HL-60/S4 treated with retinoic acid at 250 ng/mL for 4 days and 3 days (cell line): ENCODE data around the gene NELFB.

Experiments
- in situ Hi-C: fragments of 300-500 bp; cut with MboI; formaldehyde crosslinking; loops from 2 replicates; pipeline ENCODE4 v1.7.0; 2022; ENCODE audit warnings: low sequenced_read_pairs

Gene NELFB

DNA sequence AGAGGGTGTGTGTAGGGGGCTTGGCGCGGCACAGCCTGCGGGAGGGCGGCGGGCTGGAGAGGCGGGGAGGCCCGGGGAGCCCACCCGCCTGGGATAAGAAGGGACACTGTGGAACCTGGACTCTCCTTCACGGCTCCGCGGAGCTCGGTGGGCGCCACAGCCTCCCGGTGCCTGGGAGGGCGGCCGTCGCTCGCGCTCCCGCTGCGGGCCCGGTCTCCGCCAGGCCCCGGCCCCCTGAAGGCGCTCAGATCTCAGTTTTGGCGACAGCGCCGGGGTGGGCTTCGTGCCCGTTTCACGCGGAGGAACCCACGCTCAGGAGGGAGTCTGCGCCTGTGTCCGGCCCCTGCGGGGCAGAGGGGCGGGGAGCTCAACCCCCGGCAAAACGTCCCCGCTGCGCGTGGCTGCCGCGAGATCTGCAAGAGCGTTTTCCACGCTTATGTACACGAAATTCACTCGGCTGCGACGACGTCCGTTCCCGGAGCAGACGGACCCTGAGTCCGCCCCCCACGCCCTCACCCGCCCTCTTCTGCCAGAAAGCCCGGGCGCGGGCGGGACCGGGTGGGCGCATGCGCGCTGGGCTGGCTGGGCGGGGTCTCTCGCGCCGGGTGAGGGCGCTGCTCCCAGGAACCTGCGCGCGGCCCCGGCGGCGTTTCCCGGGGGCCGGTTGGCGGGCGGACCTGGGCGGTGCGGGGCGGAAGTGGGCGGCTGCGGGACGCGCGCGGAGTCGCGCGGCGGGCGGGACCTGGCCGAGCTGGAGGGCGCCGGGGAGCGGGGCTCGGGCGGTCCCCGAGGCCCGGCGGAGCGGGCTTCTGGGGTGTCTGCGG, at the start of gene NELFB:
TSS of gene NELFB (plus strand) at position 704 of the 824 bp plus-strand sequence.
- in situ Hi-C loops: no loop called here

DNA sequence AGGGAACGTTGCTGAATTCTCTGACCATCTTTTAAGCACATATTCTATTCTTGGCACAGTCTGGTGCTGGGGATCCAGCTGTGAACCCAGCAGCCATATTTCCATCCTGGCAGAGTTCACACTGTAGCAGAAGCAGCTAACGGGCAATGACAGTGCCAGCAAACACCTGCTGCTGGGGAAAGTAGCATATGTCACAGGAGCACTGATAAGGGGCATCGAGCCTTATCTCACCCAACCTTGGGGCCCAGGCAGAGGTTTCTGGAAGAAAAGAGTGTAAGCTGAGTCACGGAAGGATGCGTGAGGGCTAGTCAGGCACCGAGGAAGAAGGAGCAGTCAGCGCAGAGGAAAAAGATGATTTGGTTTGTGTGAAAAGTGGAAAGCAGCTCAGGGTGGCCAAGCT, 48.5 kb upstream of the NELFB start:
- in situ Hi-C loops: no loop called here

DNA sequence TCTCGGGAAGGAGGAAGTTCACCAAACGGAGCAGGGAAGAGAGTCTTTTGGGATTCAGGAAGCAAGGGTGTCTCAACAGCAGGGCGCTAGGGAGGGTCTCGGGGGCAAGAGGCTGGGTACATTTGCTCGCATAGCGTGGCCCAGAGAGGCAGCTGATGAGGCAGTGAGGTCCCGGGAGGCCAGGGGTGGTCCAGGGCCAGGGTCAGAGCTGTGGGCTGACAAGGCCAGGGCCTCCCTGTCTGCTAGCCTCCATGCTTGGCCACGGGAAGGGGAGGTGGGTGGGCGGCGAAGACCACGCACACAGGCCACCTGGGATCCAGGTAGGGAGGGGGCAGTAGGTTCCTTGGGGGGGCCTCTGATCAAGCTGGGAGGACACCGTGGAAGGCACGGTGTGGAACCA, 43.6 kb upstream of the NELFB start:
- in situ Hi-C loops: no loop called here

DNA sequence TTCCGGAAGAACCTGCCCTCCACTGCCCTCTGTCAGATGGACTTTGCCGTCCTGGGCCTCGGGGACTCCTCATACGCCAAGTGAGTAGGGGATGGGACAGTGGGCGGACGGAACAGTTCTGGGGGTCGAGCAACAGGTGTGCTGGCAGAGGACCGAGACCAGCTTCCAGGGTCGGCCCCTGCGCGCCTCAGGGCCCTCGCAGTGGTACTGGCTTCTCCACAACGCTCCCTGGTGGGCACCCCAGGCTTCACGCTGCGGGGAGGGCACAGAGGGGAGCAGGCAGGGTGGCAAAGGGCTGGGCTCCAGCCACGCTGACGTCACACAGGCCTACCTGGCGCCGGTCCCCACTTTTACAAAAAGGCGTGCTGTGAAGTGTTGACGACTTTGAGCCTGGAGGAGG, 42.6 kb upstream of the NELFB start:
- in situ Hi-C loops: no loop called here

DNA sequence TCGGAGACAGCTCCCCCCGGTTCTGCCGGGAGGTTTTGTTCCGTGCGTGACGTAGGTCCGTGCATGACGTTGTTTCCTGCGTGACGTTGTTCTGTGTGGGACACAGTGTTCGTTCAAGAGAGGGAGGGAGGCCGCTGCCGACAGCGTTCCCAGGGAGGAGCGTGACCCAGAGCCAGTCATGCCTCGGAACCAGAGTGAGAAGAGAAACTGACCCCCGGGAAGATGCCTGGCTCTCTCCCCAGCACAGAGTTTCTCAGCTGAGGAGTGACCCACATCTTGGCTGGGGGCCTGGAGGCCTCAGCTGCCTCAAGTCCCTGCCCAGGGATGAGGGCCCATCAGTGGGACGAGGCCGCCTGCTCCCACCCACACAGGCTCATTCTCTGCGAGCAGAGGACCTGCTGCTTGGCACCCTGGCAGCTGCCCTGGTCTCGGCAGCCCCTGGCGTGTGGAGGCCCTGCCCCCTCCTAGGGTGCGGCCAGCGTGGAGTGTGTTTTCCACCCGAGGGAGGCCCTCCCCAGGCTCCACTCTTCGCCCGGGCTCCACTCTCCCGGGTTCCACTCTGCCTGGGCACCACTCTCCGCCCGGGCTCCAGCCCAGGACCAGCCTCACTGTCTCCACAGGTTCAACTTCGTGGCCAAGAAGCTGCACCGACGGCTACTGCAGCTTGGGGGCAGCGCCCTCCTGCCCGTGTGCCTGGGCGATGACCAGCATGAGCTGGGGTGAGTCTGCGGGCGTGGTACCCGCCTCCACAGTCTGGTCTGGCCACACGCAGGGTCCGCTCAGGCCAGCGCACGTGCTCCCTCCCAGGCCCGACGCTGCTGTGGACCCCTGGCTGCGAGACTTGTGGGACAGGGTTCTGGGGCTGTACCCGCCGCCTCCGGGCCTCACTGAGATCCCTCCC, 41.7 kb upstream of the NELFB start:
- in situ Hi-C loops: no loop called here

DNA sequence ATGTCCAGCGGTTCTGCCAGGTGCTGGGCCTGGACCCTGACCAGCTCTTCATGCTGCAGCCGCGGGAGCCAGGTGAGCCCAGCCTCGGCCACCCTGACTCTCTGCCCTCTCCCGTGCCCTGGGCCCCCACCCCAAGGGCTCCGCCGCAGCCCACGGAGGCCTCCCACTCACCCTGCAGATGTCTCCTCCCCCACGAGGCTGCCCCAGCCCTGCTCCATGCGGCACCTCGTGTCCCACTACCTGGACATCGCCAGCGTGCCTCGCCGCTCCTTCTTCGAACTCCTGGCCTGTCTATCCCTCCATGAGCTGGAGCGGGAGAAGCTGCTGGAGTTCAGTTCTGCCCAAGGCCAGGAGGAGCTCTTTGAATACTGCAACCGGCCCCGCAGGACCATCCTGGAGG, 40.5 kb upstream of the NELFB start:
- in situ Hi-C loops: no loop called here

DNA sequence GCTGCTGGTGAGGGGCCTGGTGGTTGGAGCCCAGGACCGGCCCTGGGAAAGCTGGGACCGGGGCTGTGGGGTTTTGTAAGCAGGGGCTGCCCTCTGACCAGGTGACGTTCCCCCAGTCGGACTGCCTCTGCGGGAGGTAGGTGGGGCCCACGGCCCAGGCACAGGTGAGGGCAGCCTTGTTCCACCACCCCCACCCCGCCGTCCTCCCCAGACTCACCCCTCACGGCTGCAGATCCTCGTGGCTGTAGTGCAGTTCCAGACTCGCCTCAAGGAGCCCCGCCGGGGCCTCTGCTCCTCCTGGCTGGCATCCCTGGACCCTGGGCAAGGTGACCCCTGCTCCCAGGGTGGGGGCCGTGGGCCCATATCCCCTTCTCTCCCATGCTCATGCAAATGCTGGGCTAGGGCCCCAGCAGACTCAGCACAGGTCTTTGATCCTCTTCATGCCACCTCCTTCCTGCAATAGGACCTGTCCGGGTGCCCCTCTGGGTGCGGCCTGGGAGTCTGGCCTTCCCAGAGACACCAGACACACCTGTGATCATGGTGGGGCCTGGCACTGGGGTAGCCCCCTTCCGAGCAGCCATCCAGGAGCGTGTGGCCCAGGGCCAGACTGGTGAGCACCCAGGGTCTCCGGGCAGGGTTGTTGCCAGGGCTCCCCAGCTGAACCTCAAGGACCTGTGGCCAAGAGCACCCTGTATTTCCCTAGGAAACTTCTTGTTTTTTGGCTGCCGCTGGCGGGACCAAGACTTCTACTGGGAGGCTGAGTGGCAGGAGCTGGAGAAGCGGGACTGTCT, 39.7 kb upstream of the NELFB start:
- in situ Hi-C loops: no loop called here

DNA sequence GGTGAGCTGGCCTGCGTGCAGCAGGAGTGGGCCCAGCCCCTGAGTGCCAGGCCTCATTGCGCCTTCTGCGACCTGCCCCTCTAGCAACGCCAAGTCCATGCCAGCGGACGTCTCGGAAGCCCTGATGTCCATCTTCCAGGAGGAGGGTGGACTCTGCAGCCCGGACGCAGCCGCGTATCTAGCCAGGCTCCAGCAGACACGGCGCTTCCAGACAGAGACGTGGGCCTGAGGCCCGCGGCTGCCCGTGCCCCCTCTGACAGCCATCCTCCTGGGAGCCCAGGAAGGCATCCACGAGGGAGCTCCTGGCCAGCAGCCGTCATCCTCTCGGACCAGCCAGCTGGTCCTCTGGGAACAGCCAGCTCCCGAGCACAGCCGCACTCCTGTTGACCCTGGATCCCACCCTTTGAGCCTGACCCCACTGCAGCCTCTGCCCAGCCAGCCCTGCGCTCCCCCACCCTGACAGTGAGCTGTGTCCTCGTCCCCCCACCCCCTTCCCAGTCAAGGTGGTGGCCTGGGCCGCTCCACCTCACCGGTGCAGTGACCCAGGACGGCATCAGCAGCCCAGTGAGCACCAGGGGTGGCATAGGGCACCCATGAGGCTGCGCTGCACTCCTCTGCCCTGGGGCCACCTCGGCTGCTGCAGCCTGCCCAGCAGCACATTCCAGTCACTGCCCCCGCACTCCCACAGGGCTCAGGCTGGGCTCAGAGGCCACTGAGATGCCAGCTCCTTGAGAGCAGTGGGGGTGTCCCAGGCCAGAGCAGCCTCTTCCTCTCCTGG, 38.8 kb upstream of the NELFB start:
- in situ Hi-C loops: no loop called here

DNA sequence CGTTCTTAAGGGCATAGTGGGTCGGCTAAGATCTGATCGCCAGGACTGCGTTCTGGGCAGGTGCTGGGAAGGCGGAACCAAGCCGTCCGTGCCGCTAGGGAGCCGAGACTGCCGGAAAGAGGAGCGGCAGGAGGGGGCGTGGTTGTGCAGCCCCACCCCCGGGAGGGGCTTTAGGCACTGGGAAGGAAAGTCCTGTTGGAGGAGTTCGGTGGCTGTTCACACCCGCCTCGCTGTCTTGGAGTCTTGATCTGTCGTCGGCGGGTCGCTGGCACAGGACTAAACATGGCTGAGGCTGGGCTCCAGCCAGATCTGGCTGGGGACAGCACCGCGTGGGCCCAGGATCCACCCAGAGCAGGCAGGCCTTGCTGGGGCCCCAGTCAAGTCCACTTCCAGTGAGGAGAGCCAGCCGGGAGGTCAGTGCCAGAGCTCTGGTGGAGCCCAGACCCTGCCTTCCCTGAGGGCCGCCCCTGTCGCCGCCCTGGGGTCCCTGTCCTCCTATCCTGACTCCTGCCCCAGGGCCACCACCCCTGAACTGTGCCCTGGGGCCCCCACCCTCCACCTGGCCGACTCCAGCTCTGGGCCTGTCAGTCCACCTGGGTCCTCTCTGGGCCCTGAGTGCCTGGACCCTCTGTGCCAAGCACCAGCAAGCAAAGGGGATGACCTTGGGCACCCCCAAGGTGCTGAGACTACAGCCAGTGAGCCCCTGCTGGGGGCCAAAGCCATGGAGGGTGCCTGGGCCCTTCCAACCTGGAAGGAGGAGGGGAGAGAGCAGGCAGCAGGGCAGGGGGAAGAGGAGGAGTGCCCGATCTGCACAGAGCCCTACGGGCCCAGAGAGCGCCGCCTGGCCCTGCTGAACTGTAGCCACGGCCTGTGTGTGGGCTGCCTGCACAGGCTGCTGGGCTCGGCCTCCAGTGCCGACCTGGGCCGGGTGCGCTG, 37.6 kb upstream of the NELFB start:
- in situ Hi-C loops: no loop called here

DNA sequence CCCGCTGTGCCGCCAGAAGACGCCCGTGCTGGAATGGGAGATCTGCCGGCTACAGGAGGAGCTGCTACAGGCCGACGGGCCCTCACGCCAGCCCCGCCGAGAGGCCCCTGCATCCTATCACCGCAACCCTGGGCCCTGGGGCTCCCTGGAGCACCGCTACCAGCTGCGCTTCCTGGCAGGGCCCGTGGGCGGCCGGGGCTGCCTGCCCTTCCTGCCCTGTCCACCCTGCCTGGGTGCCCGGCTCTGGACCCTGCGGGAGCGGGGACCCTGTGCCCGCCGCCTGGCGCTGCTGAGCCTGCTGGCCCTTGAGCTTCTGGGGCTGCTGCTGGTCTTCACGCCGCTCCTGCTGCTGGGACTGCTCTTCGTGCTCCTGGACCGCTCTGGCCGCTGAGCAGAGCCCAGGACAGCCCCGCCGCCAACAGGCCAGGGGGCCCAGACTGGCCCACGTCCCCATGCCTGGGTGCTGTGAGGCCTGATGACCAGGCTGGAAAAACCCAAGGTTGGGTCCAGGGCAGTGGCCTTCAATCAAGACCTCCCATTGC, 36.8 kb upstream of the NELFB start:
- in situ Hi-C loops: no loop called here

DNA sequence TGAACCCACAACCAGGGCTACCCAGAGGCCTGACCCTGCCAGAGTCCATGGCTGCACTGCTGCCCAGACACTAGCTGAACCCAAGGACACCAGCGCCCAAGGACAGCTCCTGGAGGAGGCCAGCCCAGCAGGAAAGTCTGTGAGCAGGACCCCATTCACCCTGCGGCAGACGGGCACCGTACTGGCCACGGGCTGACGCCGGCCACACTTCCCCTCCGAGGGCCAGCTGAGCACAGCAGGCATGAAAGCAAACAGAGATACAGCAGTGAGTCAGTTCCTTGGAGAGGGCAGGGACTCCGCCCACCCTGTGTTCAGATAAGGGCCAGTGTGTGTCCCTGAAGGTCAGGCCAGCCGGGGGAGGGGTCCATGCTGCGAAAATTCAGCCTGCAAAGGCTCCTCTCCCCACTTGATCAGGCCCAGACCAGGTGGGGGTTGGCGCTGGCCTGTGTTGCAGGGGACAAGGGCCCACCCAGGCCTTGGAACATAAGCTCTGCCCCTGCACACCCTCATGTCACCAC, 36.3 kb upstream of the NELFB start:
- in situ Hi-C loops: no loop called here

DNA sequence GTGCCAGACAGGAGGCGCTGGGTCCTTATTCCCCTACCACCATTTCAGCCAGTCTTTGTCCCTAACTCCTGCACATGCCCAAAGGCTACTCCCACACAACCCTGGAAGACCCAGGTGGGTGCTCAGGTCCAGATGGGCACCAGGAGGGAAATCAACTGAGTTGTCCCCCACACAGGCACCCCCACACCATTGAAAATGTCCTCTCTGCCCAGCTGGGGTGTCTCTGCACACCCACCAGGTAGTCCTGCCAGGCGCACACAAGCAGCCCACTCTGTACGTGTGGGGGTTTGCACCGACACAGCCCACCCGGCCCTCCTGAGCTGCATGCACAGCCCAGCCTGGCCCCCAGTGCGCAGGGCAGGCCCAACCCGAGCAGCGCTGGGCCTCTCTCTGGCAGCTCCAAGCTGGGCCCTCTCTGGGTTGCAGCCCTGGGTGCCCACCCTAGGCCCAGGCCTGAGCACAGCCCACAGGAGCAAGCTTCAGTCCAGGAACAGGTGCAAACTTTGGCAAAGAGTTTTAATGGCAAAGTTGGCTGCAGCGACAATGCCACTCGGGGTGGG, 35.3 kb upstream of the NELFB start:
- in situ Hi-C loops: no loop called here

DNA sequence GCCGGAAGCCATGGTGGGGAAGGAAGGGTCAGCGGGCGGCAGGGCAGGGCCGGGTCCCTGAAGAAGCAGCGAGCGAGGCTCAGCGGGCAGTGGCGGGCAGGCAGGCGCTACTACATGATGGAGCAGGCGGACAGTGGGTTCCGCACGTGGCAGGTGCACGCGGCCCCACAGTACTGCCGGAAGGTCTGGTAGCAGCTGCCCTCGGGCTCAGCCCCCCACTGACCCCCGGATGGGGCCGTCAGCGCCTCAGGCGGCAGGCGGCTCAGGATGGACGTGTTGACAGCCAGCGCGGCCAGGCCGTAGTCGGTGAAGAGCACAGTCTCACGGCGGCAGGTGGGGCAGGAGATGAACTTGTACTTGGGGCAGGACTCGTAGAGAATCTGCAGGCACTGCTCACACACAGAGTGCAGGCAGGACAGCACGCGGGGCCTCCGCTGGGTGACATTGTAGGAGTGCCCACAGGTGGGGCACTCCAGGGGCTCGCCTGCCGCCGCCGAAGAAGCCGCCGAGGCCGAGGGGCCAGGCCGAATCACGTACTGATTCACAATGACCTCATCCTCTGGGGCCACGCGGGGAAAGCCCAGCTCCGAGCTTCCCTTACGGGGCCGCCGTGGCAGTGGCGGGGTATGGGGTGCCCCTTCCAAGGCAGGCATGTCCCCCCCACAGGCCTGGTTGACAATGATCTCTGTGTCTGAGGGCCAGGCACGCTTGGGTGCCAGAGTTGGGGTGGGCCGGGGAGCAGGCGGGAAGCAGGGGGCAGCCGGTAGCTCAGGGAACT, 34.6 kb upstream of the NELFB start:
- in situ Hi-C loops: no loop called here

DNA sequence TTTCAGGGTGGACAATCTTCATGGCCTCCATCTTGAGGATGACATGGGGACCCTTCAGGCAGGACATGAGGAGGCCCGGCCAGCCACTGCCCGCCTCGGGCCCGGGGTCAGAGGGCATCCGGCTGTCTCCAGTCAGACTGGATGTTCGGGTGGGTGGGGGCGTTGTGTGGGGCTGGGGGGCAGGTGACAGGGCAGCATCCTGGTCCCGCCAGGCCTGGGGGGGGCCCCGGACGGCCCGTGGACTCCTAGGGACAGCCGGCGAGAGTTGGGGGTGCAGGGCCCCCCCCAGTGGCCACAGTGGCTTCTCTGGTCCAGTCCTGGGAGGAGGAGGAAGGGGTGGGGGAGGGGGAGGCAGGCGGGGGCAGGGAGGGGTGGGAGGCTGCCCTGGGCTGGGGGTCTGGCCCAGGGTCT, 34.0 kb upstream of the NELFB start:
- in situ Hi-C loops: no loop called here

DNA sequence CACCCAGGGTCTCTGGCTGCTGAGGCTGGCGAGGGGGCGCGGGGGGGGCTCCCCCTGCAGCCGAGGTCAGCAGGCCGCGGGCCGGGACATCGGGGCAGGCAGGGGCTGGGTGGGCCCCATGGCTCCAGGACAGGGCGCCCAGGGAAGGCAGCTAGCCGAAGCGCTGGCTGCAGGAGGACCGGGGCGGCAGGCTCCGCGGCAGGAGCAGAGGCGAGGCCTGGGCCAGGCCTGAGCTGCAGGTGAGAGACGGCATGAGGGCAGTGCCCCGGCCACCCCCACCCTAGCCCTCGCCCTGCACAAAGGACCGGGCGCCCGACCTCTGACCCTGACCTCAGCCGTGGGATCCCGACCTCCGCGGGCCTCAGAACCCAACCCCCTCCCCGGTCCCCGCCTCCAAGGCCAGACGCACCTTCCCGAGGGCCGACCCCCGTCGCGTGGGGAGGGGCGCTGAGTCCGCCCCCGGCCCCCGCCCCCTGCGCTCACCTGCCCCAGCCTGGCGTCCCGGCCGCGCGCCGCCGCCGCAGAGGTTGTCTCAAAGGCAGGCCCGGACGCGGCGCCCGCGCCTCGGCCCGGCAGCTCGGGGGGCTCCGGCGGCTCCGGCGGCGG, 33.5 kb upstream of the NELFB start:
- in situ Hi-C loops: no loop called here

DNA sequence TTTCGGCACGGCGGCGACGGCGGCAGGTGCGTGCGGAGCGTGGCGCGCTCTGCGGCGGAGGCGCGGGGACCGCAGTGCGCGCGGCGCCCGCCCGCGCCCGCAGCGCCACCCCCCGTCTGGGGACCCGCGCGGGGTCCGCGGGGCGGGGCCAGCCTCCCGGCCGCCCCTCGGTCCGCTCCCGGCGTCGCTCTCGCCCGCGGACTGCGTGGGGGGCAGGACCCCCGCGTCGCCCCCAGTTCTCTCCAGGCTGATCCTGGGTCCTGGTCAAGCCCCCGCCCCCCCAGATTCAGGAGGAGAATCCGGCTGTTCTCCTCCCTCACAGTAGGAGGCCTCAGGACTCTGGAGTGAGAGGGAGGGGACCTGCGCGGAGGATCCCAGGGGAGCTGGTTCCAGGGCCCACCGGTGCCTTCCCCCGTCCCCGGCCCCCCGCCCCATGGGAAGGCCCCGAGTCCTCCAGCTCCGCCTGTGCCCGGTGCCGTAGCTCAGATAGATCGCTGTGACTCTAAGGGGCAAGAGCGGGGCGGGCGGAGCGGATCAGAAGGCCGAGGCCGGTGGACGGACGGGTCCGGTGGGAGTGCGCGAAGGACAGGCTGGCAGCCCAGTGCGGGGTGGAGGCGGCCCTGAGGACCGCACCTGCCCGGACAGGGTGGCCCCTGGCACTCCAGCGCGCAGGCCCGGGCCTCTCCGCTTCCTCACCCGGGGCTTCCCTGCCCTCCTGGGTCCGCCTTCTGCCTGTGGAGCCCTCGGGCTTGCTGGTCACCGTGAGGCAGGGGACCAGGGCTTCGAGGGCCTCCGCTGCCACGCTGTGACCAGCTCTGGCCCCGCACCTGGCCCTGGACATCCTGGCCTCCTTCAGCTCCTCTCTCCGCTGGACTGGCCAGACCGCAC, 32.7 kb upstream of the NELFB start, which contains the start of gene RNF208:
TSS of gene RNF208 (minus strand) at position 51 of the 888 bp plus-strand sequence. CDS start 1,028 bp downstream, outside the sequence.
- in situ Hi-C loops: no loop called here
